HCT116 (cell line): ENCODE data around the gene CCNC. TPM values are rescaled to one million over a fixed set of nuclear protein-coding genes. Genes with fewer than 3 reads are reported as not detected.

Experiments used
- ATAC-seq: fragments of 200-7000 bp; cut with Tn5 transposase; 2 replicates; pipeline ENCODE4 v1.9.1; 2020; ENCODE audit warnings: mild to moderate bottlenecking, moderate library complexity
- BruUV-seq: library from RNA; stranded (reverse); fragments of 400-500 nt; replicated peaks from 2 replicates; lab custom pipeline; 2021; lab: Mats Ljungman, UMichigan
- CTCF ChIA-PET: fragments of 300-600 bp; sonication (Branson Sonifier 250); formaldehyde crosslinking; loops from one replicate; lab custom pipeline; 2021; ENCODE audit warnings: antibody characterized with exemption; lab: Charles Lee
- POLR2A ChIA-PET: fragments of 300-600, 350-600 bp; sonication (Branson Sonifier 250); formaldehyde crosslinking; loops from one replicate; lab custom pipeline; 2021; ENCODE audit warnings: antibody characterized with exemption; lab: Charles Lee
- RAD21 ChIA-PET, 2 experiments: fragments of 300-600 bp; sonication (Branson Sonifier 250); formaldehyde crosslinking; loops; one replicate each; lab custom pipeline; 2023; ENCODE audit warnings: low total read pairs in 2 of 2; ENCODE audit not compliant: uncharacterized antibody in 2 of 2, unreplicated experiment in 2 of 2, low non-redundant PET in 1 of 2; lab: Charles Lee
- DNase-seq: peaks from one replicate; pipeline ENCODE4 v3.0.0-alpha.2; 2010; ENCODE audit warnings: low read depth, low spot score
- H2AFZ ChIP-seq: fragments of 200-600 bp; shearing (Covaris generic), sonication (generic); 2 replicates; pipeline ENCODE4 v1.6.1; 2017; ENCODE audit warnings: low read depth, mixed run types, mixed read lengths, antibody characterized with exemption, low read length; ENCODE audit not compliant: poor library complexity, severe bottlenecking
- H3K27ac ChIP-seq: 2 replicates; pipeline ENCODE4 v1.5.1; 2012; ENCODE audit warnings: low read depth, low read length
- H3K27me3 ChIP-seq: fragments of 200-600 bp; sonication (generic); 2 replicates; pipeline ENCODE4 v1.6.1; 2016; ENCODE audit warnings: mixed run types, low read length, mixed read lengths; ENCODE audit not compliant: insufficient read depth
- H3K36me3 ChIP-seq, 2 experiments: fragments of 200-500 bp in 1 of 2; fragments of 200-600 bp in 1 of 2; sonication (Bioruptor generic) in 1 of 2; sonication (generic) in 1 of 2; 2 replicates each; pipeline versions ENCODE4 v1.5.1 to v1.6.1; 2014 to 2016; ENCODE audit warnings: low read length in 2 of 2, inconsistent platforms in 1 of 2, mixed read lengths in 1 of 2, mixed run types in 1 of 2; ENCODE audit not compliant: insufficient read depth in 2 of 2, control insufficient read depth in 1 of 2
- H3K4me1 ChIP-seq, 2 experiments: fragments of 200-600 bp in 1 of 2; sonication (generic) in 1 of 2; 2 replicates each; pipeline versions ENCODE4 v1.5.1 to v1.6.1; 2012 to 2017; ENCODE audit warnings: low read length in 2 of 2, inconsistent platforms in 1 of 2, mild to moderate bottlenecking in 1 of 2, mixed read lengths in 1 of 2, mixed run types in 1 of 2, moderate library complexity in 1 of 2; ENCODE audit not compliant: insufficient read depth in 2 of 2, control insufficient read depth in 1 of 2
- H3K4me2 ChIP-seq: fragments of 200-600 bp; sonication (generic); 2 replicates; pipeline ENCODE4 v1.6.1; 2017; ENCODE audit warnings: mixed run types, low read length, mixed read lengths
- H3K4me3 ChIP-seq, 2 experiments: fragments of 200-600 bp in 1 of 2; sonication (generic) in 1 of 2; replicated peaks in 1 of 2; 2 replicates each; pipeline ENCODE4 v1.5.1; 2011 to 2016; ENCODE audit warnings: low read length in 2 of 2, control low read depth in 1 of 2, low read depth in 1 of 2, mild to moderate bottlenecking in 1 of 2, mixed read lengths in 1 of 2, mixed run types in 1 of 2
- H3K79me2 ChIP-seq: fragments of 200-600 bp; sonication (generic); 2 replicates; pipeline ENCODE4 v1.6.1; 2017; ENCODE audit warnings: mild to moderate bottlenecking, mixed run types, low read length, moderate library complexity, mixed read lengths; ENCODE audit not compliant: insufficient read depth
- H3K9ac ChIP-seq: fragments of 200-600 bp; sonication (generic); 2 replicates; pipeline ENCODE4 v1.6.1; 2016; ENCODE audit warnings: low read length, mixed read lengths
- H3K9me2 ChIP-seq: fragments of 200-600 bp; sonication (generic), shearing (Covaris generic); 2 replicates; pipeline ENCODE4 v1.6.1; 2017; ENCODE audit warnings: mixed run types, mild to moderate bottlenecking, moderate library complexity; ENCODE audit not compliant: insufficient read depth
- H3K9me3 ChIP-seq, 2 experiments: fragments of 200-500 bp in 1 of 2; fragments of 200-600 bp in 1 of 2; sonication (Bioruptor generic) in 1 of 2; sonication (generic) in 1 of 2; 2 replicates each; pipeline ENCODE4 v1.6.1; 2014 to 2017; ENCODE audit warnings: low read length in 2 of 2, mixed read lengths in 2 of 2, inconsistent platforms in 1 of 2, low read depth in 1 of 2, mild to moderate bottlenecking in 1 of 2, mixed run types in 1 of 2, moderate library complexity in 1 of 2; ENCODE audit not compliant: control insufficient read depth in 1 of 2, insufficient read depth in 1 of 2
- H4K20me1 ChIP-seq: fragments of 200-600 bp; sonication (generic), shearing (Covaris generic); 2 replicates; pipeline ENCODE4 v1.6.1; 2017; ENCODE audit warnings: mixed run types, mild to moderate bottlenecking, moderate library complexity; ENCODE audit not compliant: insufficient read depth
- CBX3 ChIP-seq: IDR thresholded peaks from 2 replicates; pipeline ENCODE4 v1.6.1; 2012; ENCODE audit warnings: low read depth
- ELF1 ChIP-seq: IDR thresholded peaks from 2 replicates; pipeline ENCODE4 v1.6.1; 2012; ENCODE audit warnings: low read depth, borderline replicate concordance
- JUND ChIP-seq: IDR thresholded peaks from 2 replicates; pipeline ENCODE4 v1.6.1; 2012
- POLR2A ChIP-seq: IDR thresholded peaks from 2 replicates; pipeline ENCODE4 v1.7.0; 2011; ENCODE audit warnings: borderline replicate concordance; ENCODE audit not compliant: insufficient read depth, insufficient read length; ENCODE audit errors: extremely low read depth
- POLR2AphosphoS5 ChIP-seq: IDR thresholded peaks from 2 replicates; pipeline ENCODE4 v1.6.1; 2011; ENCODE audit warnings: mild to moderate bottlenecking, low read depth, low read length, moderate library complexity
- SP1 ChIP-seq: IDR thresholded peaks from 2 replicates; pipeline ENCODE4 v1.6.1; 2012; ENCODE audit warnings: low read depth
- YY1 ChIP-seq: IDR thresholded peaks from 2 replicates; pipeline ENCODE4 v1.6.1; 2011; ENCODE audit warnings: low read length, low read depth, moderate library complexity, mild to moderate bottlenecking; ENCODE audit not compliant: insufficient replicate concordance; ENCODE audit errors: extremely low read depth
- ZFX ChIP-seq: fragments of 450-650 bp; IDR thresholded peaks from 2 replicates; pipeline ENCODE4 v1.6.1; 2017
- intact Hi-C: fragments of 100-400 bp; cut with micrococcal nuclease; formaldehyde crosslinking; loops from 2 replicates; pipeline ENCODE4 v1.10.0; 2022
- total RNA-seq: library from RNA; stranded (reverse); gene quantifications from one replicate; pipeline ENCODE4 v1.2.1, GENCODE V29; 2021; ENCODE audit not compliant: unreplicated experiment
- TF ChIP-seq, protein P1 (sequence below): IDR thresholded peaks from 2 replicates; pipeline ENCODE4 v1.6.1; 2011; ENCODE audit warnings: mild to moderate bottlenecking, low read length, moderate library complexity; ENCODE audit not compliant: insufficient replicate concordance; ENCODE audit errors: extremely low read depth
- TF ChIP-seq, protein P2 (sequence below): IDR thresholded peaks from 2 replicates; pipeline ENCODE4 v1.6.1; 2012
- TF ChIP-seq, protein P3 (sequence below): IDR thresholded peaks from 2 replicates; pipeline ENCODE4 v1.6.1; 2012; ENCODE audit warnings: low read depth
- TF ChIP-seq, protein P4 (sequence below), 3 experiments: fragments of 200-600 bp in 1 of 3; sonication (generic) in 1 of 3; IDR thresholded peaks in 2 of 3; conservative IDR thresholded peaks in 1 of 3; 2 replicates each; pipeline ENCODE4 v1.5.1; 2012 to 2017; ENCODE audit warnings: low read depth in 2 of 3, low read length in 2 of 3, antibody characterized with exemption in 1 of 3, borderline replicate concordance in 1 of 3, control low read depth in 1 of 3, mild to moderate bottlenecking in 1 of 3, mixed read lengths in 1 of 3, mixed run types in 1 of 3, moderate library complexity in 1 of 3; ENCODE audit not compliant: insufficient read depth in 1 of 3
- TF ChIP-seq, protein P5 (sequence below): IDR thresholded peaks from 2 replicates; pipeline ENCODE4 v1.6.1; 2012

Gene CCNC
- total RNA-seq, 1 experiment from 2014 or later = 78.5 TPM

DNA sequence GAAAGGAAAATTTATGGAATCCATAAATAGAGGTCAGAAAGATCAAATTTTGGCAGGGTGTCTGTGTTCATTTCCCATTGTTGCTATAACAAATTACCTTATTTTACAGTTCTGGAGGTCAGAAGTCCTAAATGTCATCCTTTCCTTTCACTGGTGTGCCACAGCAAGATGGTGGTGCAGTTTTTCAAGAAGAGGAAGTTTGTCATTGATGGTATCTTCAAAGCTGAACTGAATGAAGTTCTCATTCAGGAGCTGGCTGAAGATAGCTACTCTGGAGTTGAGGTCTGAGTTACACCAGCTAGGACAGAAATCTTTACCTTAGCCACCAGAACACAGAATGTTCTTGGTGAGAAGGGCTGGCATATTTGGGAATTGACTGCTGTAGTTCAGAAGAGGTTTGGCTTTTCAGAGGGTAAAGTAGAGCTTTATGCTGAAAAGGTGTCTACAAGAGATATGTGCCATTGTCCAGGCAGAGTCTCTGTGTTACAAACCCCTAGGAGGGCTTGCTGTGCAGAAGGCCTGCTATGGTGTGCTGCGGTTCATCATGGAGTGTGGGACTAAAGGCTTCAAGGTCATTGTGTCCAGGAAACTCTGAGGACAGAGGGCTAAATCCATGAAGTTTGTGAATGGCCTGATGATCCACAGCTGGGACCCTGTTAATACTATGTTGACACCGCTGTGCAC, 7.2 kb upstream of the CCNC start:
- ATAC-seq = no peak

More for the DNA sequence above, 7.2 kb upstream of the CCNC start:
- TF ChIP-seq CBX3 (no peak), JUND (no peak), POLR2AphosphoS5 (no peak), POLR2A (no peak), ZFX (no peak), SP1 (no peak), ELF1 (no peak), YY1 (no peak)
- TF ChIP-seq, protein P1, sequence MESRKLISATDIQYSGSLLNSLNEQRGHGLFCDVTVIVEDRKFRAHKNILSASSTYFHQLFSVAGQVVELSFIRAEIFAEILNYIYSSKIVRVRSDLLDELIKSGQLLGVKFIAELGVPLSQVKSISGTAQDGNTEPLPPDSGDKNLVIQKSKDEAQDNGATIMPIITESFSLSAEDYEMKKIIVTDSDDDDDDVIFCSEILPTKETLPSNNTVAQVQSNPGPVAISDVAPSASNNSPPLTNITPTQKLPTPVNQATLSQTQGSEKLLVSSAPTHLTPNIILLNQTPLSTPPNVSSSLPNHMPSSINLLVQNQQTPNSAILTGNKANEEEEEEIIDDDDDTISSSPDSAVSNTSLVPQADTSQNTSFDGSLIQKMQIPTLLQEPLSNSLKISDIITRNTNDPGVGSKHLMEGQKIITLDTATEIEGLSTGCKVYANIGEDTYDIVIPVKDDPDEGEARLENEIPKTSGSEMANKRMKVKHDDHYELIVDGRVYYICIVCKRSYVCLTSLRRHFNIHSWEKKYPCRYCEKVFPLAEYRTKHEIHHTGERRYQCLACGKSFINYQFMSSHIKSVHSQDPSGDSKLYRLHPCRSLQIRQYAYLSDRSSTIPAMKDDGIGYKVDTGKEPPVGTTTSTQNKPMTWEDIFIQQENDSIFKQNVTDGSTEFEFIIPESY = no peak
- TF ChIP-seq, protein P2, sequence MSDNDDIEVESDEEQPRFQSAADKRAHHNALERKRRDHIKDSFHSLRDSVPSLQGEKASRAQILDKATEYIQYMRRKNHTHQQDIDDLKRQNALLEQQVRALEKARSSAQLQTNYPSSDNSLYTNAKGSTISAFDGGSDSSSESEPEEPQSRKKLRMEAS = no peak
- TF ChIP-seq, protein P3, sequence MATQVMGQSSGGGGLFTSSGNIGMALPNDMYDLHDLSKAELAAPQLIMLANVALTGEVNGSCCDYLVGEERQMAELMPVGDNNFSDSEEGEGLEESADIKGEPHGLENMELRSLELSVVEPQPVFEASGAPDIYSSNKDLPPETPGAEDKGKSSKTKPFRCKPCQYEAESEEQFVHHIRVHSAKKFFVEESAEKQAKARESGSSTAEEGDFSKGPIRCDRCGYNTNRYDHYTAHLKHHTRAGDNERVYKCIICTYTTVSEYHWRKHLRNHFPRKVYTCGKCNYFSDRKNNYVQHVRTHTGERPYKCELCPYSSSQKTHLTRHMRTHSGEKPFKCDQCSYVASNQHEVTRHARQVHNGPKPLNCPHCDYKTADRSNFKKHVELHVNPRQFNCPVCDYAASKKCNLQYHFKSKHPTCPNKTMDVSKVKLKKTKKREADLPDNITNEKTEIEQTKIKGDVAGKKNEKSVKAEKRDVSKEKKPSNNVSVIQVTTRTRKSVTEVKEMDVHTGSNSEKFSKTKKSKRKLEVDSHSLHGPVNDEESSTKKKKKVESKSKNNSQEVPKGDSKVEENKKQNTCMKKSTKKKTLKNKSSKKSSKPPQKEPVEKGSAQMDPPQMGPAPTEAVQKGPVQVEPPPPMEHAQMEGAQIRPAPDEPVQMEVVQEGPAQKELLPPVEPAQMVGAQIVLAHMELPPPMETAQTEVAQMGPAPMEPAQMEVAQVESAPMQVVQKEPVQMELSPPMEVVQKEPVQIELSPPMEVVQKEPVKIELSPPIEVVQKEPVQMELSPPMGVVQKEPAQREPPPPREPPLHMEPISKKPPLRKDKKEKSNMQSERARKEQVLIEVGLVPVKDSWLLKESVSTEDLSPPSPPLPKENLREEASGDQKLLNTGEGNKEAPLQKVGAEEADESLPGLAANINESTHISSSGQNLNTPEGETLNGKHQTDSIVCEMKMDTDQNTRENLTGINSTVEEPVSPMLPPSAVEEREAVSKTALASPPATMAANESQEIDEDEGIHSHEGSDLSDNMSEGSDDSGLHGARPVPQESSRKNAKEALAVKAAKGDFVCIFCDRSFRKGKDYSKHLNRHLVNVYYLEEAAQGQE = no peak
- TF ChIP-seq, protein P4, sequence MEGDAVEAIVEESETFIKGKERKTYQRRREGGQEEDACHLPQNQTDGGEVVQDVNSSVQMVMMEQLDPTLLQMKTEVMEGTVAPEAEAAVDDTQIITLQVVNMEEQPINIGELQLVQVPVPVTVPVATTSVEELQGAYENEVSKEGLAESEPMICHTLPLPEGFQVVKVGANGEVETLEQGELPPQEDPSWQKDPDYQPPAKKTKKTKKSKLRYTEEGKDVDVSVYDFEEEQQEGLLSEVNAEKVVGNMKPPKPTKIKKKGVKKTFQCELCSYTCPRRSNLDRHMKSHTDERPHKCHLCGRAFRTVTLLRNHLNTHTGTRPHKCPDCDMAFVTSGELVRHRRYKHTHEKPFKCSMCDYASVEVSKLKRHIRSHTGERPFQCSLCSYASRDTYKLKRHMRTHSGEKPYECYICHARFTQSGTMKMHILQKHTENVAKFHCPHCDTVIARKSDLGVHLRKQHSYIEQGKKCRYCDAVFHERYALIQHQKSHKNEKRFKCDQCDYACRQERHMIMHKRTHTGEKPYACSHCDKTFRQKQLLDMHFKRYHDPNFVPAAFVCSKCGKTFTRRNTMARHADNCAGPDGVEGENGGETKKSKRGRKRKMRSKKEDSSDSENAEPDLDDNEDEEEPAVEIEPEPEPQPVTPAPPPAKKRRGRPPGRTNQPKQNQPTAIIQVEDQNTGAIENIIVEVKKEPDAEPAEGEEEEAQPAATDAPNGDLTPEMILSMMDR (IDR thresholded peaks at IDR 0.05 in 2 of 3, conservative IDR thresholded peaks at IDR 0.05 in 1 of 3; ENCODE audit: borderline replicate concordance in 1 of 3, insufficient read depth in 1 of 3, low read depth in 2 of 3, low read length in 2 of 3) = no peak
- TF ChIP-seq, protein P5, sequence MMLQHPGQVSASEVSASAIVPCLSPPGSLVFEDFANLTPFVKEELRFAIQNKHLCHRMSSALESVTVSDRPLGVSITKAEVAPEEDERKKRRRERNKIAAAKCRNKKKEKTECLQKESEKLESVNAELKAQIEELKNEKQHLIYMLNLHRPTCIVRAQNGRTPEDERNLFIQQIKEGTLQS = no peak
- intact Hi-C loops = no loop called here
- no peaks in the 10 kb centered on the region for H3K27me3 ChIP-seq
- no peak overlapping the region for H3K4me2 ChIP-seq
- no peak for DNase-seq
- no peak overlapping the region for H3K9ac ChIP-seq
- no peaks in the 10 kb centered on the region for H4K20me1 ChIP-seq
- no peaks in the 10 kb centered on the region for H3K9me3 ChIP-seq
- POLR2A ChIA-PET = no interaction called here
- no peaks in the 10 kb centered on the region for H3K9me2 ChIP-seq
- no peaks in the 10 kb centered on the region for H3K4me1 ChIP-seq
- H3K79me2 ChIP-seq = no peaks in the 10 kb centered on the region
- no peak overlapping the region for H3K27ac ChIP-seq
- no peak overlapping the region for H2AFZ ChIP-seq
- H3K36me3 ChIP-seq = no peaks in the 10 kb centered on the region
- no TSS peak for BruUV-seq
- no peak overlapping the region for H3K4me3 ChIP-seq
- RAD21 ChIA-PET = no interaction called here
- CTCF ChIA-PET = no interaction called here
